Iris pigment epithelial cell (primary cell): ENCODE data around the gene PTPN22.

Experiments used
- DNase-seq: peaks from one replicate; pipeline ENCODE4 v3.0.0-alpha.2; 2011; ENCODE audit warnings: low read depth

PTPN22 gene

GRCh38 chr1:113871597-113872113 is at the start of gene PTPN22:
Gene PTPN22, minus strand, starts transcription at chr1:113871712.
- DNase-seq: peak; percentile 88

GRCh38 chr1:113918243-113918642 is 46.7 kb upstream of the PTPN22 start:
- DNase-seq: no peak

DNA sequence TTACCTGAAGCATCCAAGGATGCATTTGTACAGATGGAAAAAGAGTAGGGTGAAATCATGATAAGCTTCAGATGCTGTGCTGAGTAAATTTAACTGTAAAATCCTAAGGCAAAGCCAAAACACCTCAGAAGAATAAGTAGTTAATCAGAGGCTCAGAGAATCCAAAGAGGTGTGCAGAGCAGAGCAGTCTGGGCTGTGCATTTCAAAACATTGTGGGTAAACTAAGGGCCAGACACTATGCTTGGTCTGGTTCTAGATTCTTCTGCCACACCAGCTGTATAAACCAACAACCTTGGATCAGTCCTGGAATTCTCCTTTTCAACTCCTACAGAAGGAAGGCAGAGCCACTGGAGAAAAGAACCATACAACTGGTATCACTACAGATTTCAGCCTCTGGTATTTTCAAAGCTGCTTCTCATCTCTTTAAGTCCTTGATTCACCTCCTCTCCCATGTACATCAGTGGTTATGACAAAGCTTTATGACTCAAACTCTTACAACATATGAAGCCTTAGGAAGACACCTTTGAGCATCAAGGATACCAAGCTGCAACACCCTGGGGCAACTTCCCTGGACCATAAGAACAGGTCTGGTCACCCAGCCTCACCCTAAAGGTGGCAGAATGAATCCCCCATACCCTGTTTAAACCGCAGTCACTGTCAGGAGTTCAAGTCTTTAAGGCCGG is 46.0 kb upstream of the PTPN22 start:
- DNase-seq: peak; percentile 81

DNA sequence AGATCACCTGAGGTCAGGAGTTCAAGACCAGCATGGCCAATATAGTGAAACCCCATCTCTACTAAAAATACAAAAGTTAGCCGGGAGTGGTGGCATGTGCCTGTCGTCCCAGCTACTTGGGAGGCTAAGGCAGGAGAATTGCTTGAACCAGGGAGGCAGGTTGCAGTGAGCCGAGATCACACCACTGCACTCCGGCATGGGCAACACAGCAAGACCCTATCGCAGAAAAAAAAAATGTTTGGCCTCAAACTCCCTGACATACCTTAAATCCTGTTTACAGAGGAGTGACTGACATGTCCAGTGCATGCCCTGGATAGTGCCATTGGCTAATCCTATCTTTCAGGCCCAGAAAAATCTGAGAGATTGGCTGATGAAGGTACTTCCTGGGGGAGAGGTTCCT is 45.5 kb upstream of the PTPN22 start:
- DNase-seq: no peak

- no peak for DNase-seq
Observed at GRCh38 chr1:113913887-113914664, 42.6 kb upstream of the PTPN22 start.

DNA sequence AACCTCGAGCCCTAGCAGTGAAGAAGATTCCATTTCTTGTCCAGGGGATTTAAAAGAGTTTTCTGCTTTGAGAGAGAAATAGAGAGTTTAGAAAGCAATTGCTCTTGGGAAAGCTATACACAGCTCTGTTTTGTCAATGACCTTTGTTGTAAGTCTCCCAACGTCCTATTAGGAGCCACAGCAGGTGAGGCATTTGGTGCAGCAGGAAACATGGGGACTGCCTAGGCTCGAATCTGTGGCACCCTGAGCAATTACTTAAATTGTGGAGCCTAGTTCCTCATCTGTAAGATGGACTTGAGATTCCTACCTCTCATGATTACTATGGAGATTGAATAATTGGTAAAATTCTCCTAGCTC is 41.8 kb upstream of the PTPN22 start:
- DNase-seq: no peak

DNA sequence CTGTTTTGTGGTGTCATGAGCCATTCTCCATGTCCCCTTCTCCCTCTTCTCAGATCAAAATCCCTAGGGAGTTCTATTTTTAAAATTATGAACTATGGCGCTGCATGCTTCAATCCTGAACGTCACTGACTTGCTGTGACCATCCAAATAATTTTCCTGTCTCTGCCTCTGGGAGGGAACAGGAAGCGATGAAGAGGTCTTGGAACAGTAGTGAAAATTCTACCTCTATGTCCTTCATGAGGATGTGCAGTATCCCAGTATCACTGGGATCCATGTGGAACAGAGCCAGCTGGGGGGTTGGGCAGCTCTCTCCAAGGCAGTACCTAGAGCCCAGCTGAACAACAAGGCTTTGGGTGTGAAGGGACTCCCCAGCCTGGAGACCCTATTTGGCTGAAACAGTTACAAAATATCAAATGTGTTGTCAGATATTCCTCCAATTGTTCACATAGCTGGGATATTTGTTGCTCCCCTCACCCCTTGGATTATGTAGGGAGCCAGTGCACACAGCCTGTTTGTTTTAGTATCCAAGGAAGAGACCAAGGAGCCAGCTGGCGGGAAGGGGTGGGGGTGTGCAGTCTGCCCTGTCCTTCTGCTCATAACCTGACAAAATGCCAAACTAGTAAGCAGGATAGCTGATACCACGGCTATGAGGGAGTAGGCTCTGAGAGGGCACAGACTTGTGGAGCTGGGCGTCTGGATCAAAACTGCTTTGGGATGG is 41.2 kb upstream of the PTPN22 start:
- peak; percentile 68 for DNase-seq

DNA sequence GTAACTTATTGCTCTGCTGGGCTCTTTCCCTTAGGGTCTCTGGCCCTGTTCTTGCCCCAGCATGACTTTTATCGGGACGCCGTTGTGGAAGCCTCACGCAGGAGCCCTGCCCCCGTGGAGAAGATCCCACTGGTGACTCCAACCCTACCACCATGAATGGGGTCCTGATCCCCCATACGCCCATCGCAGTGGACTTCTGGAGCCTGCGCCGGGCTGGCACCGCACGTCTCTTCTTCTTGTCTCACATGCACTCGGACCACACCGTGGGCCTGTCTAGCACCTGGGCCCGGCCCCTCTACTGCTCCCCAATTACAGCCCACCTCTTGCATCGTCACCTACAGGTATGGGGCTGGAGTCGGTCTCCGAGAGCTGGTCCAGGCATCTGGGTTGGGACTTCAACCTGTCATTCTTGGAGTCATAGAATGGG is 33.9 kb upstream of the PTPN22 start:
- no peak for DNase-seq

- peak; percentile 100 for DNase-seq
Observed at GRCh38 chr1:113904674-113905434, 33.3 kb upstream of the PTPN22 start, which contains the start of the genes AP4B1 and DCLRE1B. Gene AP4B1, minus strand, starts transcription at chr1:113904799. Its CDS starts 82 bp downstream, at chr1:113904717. Gene DCLRE1B, plus strand, starts transcription at chr1:113905326. Its CDS starts 261 bp downstream, at chr1:113905587.

- no peak for DNase-seq
Observed at GRCh38 chr1:113904293-113904673, 32.8 kb upstream of the PTPN22 start.

- no peak for DNase-seq
Observed at GRCh38 chr1:113903501-113904292, 32.2 kb upstream of the PTPN22 start.

DNA sequence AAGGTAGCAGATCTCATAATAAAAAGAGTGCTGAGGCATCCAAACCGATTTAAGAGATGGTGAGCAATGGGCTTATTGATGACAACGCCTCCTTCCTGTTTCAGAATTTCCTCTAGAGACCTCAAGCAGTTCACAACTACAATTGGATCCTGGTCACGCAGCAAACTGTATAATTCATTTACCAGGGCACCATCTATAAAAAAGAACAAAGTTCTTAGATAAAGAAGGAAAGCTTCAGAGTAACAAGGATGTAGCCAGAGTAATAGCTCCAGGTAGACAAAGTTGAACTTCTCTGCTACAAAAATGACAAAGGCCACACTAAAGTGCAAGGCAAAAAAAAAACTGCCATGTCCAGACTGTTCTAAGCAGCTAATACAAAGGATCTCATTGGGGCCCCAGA is 29.7 kb upstream of the PTPN22 start:
- DNase-seq: no peak

- no peak for DNase-seq
Observed at GRCh38 chr1:113899111-113899510, 27.6 kb upstream of the PTPN22 start.

DNA sequence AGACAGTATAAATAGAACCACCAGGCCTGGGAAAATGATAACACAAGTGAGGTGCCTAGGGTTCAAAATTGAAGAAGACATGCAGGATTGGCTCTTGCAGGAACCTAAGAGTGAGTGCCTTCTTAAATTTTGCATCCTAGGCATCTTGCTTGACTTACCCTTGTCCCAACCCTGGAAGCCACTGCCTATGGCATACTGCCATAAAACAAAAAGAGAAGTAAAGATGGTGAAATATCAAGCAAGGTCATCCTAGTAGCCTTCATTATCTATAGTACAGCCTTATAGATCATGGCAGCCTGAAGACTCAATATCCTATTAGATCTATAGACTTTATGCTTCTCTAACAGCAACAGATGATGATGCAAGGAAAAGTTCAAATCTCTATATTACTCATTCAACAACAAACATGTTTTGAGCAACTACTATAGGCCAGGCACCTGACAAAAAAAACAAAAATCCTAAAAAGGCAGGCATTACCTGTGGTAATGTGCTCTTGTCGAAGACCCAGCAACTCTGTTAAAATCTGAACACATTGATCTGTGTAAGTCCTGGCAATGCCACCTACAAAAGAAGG is 26.8 kb upstream of the PTPN22 start:
- no peak for DNase-seq

GRCh38 chr1:113895961-113896360 is 24.4 kb upstream of the PTPN22 start:
- no peak for DNase-seq

GRCh38 chr1:113895098-113895497 is 23.6 kb upstream of the PTPN22 start:
- no peak for DNase-seq

GRCh38 chr1:113893267-113893666 is 21.8 kb upstream of the PTPN22 start:
- DNase-seq: no peak

GRCh38 chr1:113891631-113892220 is 20.2 kb upstream of the PTPN22 start:
- no peak for DNase-seq

DNA sequence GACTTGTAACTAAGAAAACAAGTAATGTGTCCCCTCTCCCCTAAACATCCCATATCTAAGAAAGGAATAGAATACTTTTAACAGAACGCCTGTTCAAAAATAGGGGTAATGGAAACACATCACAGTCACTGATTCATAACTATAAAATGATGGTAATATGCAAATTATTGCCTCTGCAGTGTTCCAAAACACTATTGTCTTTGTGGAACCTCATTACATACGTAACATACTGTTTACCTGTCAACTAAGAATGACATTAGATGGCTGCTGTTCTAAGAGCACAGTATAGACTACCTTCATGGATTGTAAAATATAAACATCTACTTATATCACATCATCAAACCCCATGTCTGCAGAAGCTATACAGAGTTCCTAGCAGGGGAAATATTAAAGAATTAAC is 19.3 kb upstream of the PTPN22 start:
- no peak for DNase-seq
